Heart right ventricle (tissue), 16 donors: ENCODE data around the gene SLC39A6. TPM values are rescaled to one million over a fixed set of nuclear protein-coding genes. Genes with fewer than 3 reads are reported as not detected.

Experiments
- ATAC-seq, 8 donors: fragments of 200-7000 bp; cut with Tn5 transposase; one replicate each; pipeline ENCODE4 v1.9.1; 2020; ENCODE audit warnings: mild to moderate bottlenecking in 8 of 8, moderate library complexity in 8 of 8, moderate number of reproducible peaks in 1 of 8
- DNase-seq, 2 donors: peaks; one replicate each; pipeline ENCODE4 v3.0.0-alpha.2; 2020
- H3K27ac ChIP-seq, 10 donors: fragments of 200-600 bp; sonication (generic) in 2 of 10; one replicate each; pipeline versions ENCODE4 v1.5.0 to v1.8.0; 2020 to 2022; ENCODE audit warnings: mild to moderate bottlenecking in 3 of 10
- H3K27me3 ChIP-seq, 7 donors: fragments of 200-600 bp; one replicate each; pipeline ENCODE4 v1.8.0; 2021 to 2022; ENCODE audit warnings: mild to moderate bottlenecking in 2 of 7
- H3K36me3 ChIP-seq, 9 donors: fragments of 200-600 bp; sonication (generic) in 1 of 9; one replicate each; pipeline versions ENCODE4 v1.5.0 to v1.8.0; 2020 to 2022; ENCODE audit warnings: mild to moderate bottlenecking in 2 of 9
- H3K4me1 ChIP-seq, 9 donors: fragments of 200-600 bp; sonication (generic) in 1 of 9; one replicate each; pipeline versions ENCODE4 v1.5.0 to v1.8.0; 2020 to 2022; ENCODE audit warnings: mild to moderate bottlenecking in 4 of 9
- H3K4me3 ChIP-seq, 10 donors: fragments of 200-600 bp; sonication (generic) in 2 of 10; one replicate each; pipeline versions ENCODE4 v1.5.0 to v1.8.0; 2020 to 2022; ENCODE audit warnings: mild to moderate bottlenecking in 7 of 10, moderate library complexity in 2 of 10
- H3K9me3 ChIP-seq, 11 donors: fragments of 200-600 bp in 10 of 11; sonication (generic) in 2 of 11; one replicate each; pipeline versions ENCODE4 v1.5.0 to v1.8.0; 2013 to 2022; ENCODE audit warnings: mild to moderate bottlenecking in 2 of 11, control low read depth in 1 of 11, moderate library complexity in 1 of 11
- CTCF ChIP-seq, 9 donors: fragments of 200-600 bp; sonication (generic) in 2 of 9; IDR thresholded peaks; one replicate each; pipeline versions ENCODE4 v1.5.0 to v1.8.0; 2021 to 2022; ENCODE audit warnings: antibody characterized with exemption in 9 of 9, mild to moderate bottlenecking in 5 of 9, moderate library complexity in 1 of 9
- WGBS, 2 donors: extraction: QIAGEN DNeasy Blood & Tissue Kit; methylation state at CpG; one replicate each; pipeline ENCODE4 v1.1.7; 2013; ENCODE audit warnings: inconsistent platforms in 1 of 2; 5-methylcytosine and 5-hydroxymethylcytosine counted together
- intact Hi-C, 10 donors: fragments of 100-400 bp; cut with DNase I; formaldehyde crosslinking; loops; one replicate each; pipeline versions ENCODE4 v1.11.1 to v1.14.2; 2022
- polyA plus RNA-seq, 2 donors: library from polyadenylated mRNA; stranded (reverse); fragments of 200-250 nt; gene quantifications; one replicate each; pipeline ENCODE4 v1.2.3, GENCODE V29; 2013
- total RNA-seq, 10 donors: library from RNA; stranded (reverse); fragmentation: NEBNext Ultra II Directional in 3 of 10; extraction: Animal tissue kit (Norgen Biotek cat#: 25700) in 3 of 10; gene quantifications; one replicate each; pipeline versions ENCODE4 v1.2.1 to v1.2.4, GENCODE V29; 2021 to 2023
- donor health status: Arrhythmogenic right ventricular cardiomyopathy.
- donor health status: ischemic (EF 13 %, LVEDD 7.1; RV severe dilation, severe dysfunction).
- donor health status: healthy with polysubstance abuse.
- donor health status: DM: no; HTN: yes; CAD: no.
- donor health status: DM: no; HTN: no; CAD: no.
- donor health status: ischemic (EF 25% LVEDD 6.9; RV normal size, moderate dysfunction).
- donor health status: ischemic (EF 25% LVEDD 5.7; RV mildly dilated, moderate dysfunction).
- donor health status: healthy.
- donor health status: DM: yes; HTN: yes; CAD: no.
- donor health status: Ischemic cardiomyopathy.
- donor health status: ischemic (EF 35%, LVEDD 5.7; RV mildly dilated, moderate dysfunction).
- donor health status: nonischemic (EF 11% LVEDD 7.7; RV severe dilation, severe dysfunction).
- donor health status: DM: yes; HTN: yes; CAD: no.
- donor health status: PGD.
- donor health status: ischemic (EF 29% LVEDD 5.4; RV normal size, mild dysfunction).
- donor health status: nonischemic (EF 23%, LVEDD 6.1; RV moderate dilation, normal function).

Gene SLC39A6
- total and polyA plus RNA-seq, 12 donors, result 3.5 to 18.4 (median 12.7) TPM

DNA sequence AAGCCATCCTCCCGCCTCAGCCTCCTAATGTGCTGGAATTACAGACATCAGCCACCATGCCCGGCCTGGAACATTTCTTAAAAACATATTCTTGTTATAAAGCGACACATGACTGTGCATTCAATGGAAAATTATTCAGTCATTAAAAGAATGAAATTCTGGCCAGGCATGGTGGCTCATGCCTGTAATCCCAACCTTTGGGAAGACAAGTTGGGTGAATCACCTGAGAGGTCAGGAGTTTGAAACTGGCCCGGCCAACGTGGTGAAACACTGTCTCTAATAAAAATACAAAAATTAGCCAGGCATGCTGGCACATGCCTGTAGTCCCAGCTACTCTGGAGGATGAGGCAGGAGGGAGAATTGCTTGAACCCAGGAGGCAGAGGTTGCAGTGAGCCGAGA lies 40.1 kb downstream of the SLC39A6 start:
- Histone ChIP-seq H3K27ac (no peak overlapping the region), H3K4me1 (no peaks in the 10 kb centered on the region), H3K36me3 (no peaks in the 10 kb centered on the region), H3K9me3 (peaks cover 0 to 9% (median 0%) of the 10 kb centered on the region in 11 donors), H3K4me3 (no peak overlapping the region), H3K27me3 (no peaks in the 10 kb centered on the region)
- DNase-seq, result no peak
- ATAC-seq, result no peak
- intact Hi-C loops, result no loop called here
- 79 to 88% methylated on average over 6 of the region's 6 CpGs for WGBS, 2 donors
- TF ChIP-seq CTCF (IDR thresholded peaks at IDR 0.05), result no peak

DNA sequence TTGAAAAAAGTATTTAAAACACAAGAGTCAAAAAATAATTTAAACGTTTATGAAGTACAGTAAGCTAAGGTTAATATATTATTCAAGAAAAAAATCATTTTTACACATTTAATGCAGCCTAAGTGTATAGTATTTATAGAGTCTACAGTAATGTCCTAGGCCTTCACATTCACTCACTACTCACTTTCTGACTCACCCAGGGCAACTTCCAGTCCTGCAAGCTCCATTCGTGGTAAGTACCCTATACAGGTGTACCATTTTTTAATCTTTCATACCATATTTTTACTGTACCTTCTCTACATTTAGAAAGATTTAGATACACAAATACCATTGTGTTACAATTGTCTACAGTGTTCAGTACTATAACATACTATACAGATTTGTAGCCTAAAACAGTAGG lies 40.9 kb downstream of the SLC39A6 start:
- no peaks in the 10 kb centered on the region for H3K4me1 ChIP-seq
- peaks cover 0 to 15% (median 0%) of the 10 kb centered on the region in 11 donors for H3K9me3 ChIP-seq
- DNase-seq, result no peak
- no peak for TF ChIP-seq CTCF (IDR thresholded peaks at IDR 0.05)
- H3K36me3 ChIP-seq, result no peaks in the 10 kb centered on the region
- 77 to 83% methylated on average over 2 of the region's 2 CpGs for WGBS, 2 donors
- H3K4me3 ChIP-seq, result no peak overlapping the region
- no peaks in the 10 kb centered on the region for H3K27me3 ChIP-seq
- intact Hi-C loops, result no loop called here
- H3K27ac ChIP-seq, result no peak overlapping the region
- ATAC-seq, result no peak

GRCh38 chr18:36086186-36086585 lies 43.0 kb downstream of the SLC39A6 start:
- WGBS, 2 donors, result 78 to 89% methylated on average over 8 of the region's 8 CpGs
- intact Hi-C loops, result no loop called here
- no peak overlapping the region for H3K4me3 ChIP-seq
- no peaks in the 10 kb centered on the region for H3K27me3 ChIP-seq
- no peaks in the 10 kb centered on the region for H3K36me3 ChIP-seq
- DNase-seq, result no peak
- H3K27ac ChIP-seq, result no peak overlapping the region
- no peaks in the 10 kb centered on the region for H3K4me1 ChIP-seq
- TF ChIP-seq CTCF (IDR thresholded peaks at IDR 0.05), result no peak
- peaks cover 0 to 26% (median 0%) of the 10 kb centered on the region in 11 donors for H3K9me3 ChIP-seq
- ATAC-seq, result no peak

GRCh38 chr18:36085195-36085594 lies 43.9 kb downstream of the SLC39A6 start:
- peak in 2 of 8 donors; percentile 4 to 26 for ATAC-seq
- no peaks in the 10 kb centered on the region for H3K4me1 ChIP-seq
- no peak for DNase-seq
- H3K9me3 ChIP-seq, result peaks cover 0 to 36% (median 0%) of the 10 kb centered on the region in 11 donors
- H3K4me3 ChIP-seq, result no peak overlapping the region
- 77 to 84% methylated on average over 4 of the region's 4 CpGs for WGBS, 2 donors
- H3K27me3 ChIP-seq, result no peaks in the 10 kb centered on the region
- intact Hi-C loops, result no loop called here
- TF ChIP-seq CTCF (IDR thresholded peaks at IDR 0.05), result no peak
- no peaks in the 10 kb centered on the region for H3K36me3 ChIP-seq
- no peak overlapping the region for H3K27ac ChIP-seq
